HEK293 (cell line): Measurements from ENCODE around the gene RBCK1.
A peak's percentile ranks its signal among the peaks of the same experiment; 100 is the strongest.

Experiments
- ATF2 ChIP-seq: fragments of 450-650 bp; formaldehyde crosslinking; IDR thresholded peaks from 2 replicates; pipeline ENCODE4 v1.5.1; 2016; ENCODE audit warnings: missing biosample characterization, missing genetic modification characterization, low read depth
- GFI1B ChIP-seq: fragments of 450-650 bp; formaldehyde crosslinking; IDR thresholded peaks from 2 replicates; pipeline ENCODE4 v1.5.1; 2016; ENCODE audit warnings: missing biosample characterization, missing genetic modification characterization
- KLF16 ChIP-seq: fragments of 450-650 bp; formaldehyde crosslinking; IDR thresholded peaks from 2 replicates; pipeline ENCODE4 v1.5.1; 2017; ENCODE audit warnings: missing biosample characterization, missing genetic modification characterization
- KLF7 ChIP-seq: fragments of 450-650 bp; formaldehyde crosslinking; IDR thresholded peaks from 2 replicates; pipeline ENCODE4 v1.5.1; 2016; ENCODE audit warnings: missing biosample characterization, missing genetic modification characterization, borderline replicate concordance
- SCRT1 ChIP-seq: fragments of 450-650 bp; formaldehyde crosslinking; IDR thresholded peaks from 2 replicates; pipeline ENCODE4 v1.5.1; 2016; ENCODE audit warnings: missing biosample characterization, missing genetic modification characterization, borderline replicate concordance
- SCRT2 ChIP-seq: fragments of 450-650 bp; formaldehyde crosslinking; IDR thresholded peaks from 2 replicates; pipeline ENCODE4 v1.5.1; 2016; ENCODE audit warnings: missing biosample characterization, missing genetic modification characterization
- SP3 ChIP-seq: fragments of 450-650 bp; formaldehyde crosslinking; IDR thresholded peaks from 2 replicates; pipeline ENCODE4 v1.5.1; 2016; ENCODE audit warnings: missing biosample characterization, missing genetic modification characterization
- SP7 ChIP-seq: fragments of 450-650 bp; formaldehyde crosslinking; IDR thresholded peaks from 2 replicates; pipeline ENCODE4 v1.5.1; 2016; ENCODE audit warnings: missing biosample characterization, missing genetic modification characterization
- ZBTB10 ChIP-seq: fragments of 450-650 bp; formaldehyde crosslinking; IDR thresholded peaks from 2 replicates; pipeline ENCODE4 v1.5.1; 2016; ENCODE audit warnings: missing biosample characterization, missing genetic modification characterization
- ZBTB8A ChIP-seq: fragments of 450-650 bp; formaldehyde crosslinking; IDR thresholded peaks from 2 replicates; pipeline ENCODE4 v1.5.1; 2016; ENCODE audit warnings: missing biosample characterization, missing genetic modification characterization
- ZNF148 ChIP-seq: fragments of 450-650 bp; formaldehyde crosslinking; IDR thresholded peaks from 2 replicates; pipeline ENCODE4 v1.5.0; 2017; ENCODE audit warnings: missing biosample characterization, missing genetic modification characterization, borderline replicate concordance
- ZNF24 ChIP-seq: fragments of 450-650 bp; formaldehyde crosslinking; IDR thresholded peaks from 2 replicates; pipeline ENCODE4 v1.5.1; 2016; ENCODE audit warnings: missing biosample characterization, missing genetic modification characterization
- ZNF26 ChIP-seq: fragments of 450-650 bp; formaldehyde crosslinking; IDR thresholded peaks from 2 replicates; pipeline ENCODE4 v1.5.1; 2016; ENCODE audit warnings: missing biosample characterization, missing genetic modification characterization
- ZNF341 ChIP-seq: fragments of 450-650 bp; formaldehyde crosslinking; IDR thresholded peaks from 2 replicates; pipeline ENCODE4; 2016; ENCODE audit warnings: low read depth, missing biosample characterization, missing genetic modification characterization
- ZNF350 ChIP-seq: fragments of 450-650 bp; formaldehyde crosslinking; IDR thresholded peaks from 2 replicates; pipeline ENCODE4 v1.5.0; 2017; ENCODE audit warnings: missing biosample characterization, mild to moderate bottlenecking, missing genetic modification characterization
- ZNF473 ChIP-seq: fragments of 450-650 bp; formaldehyde crosslinking; IDR thresholded peaks from 2 replicates; pipeline ENCODE4 v1.5.1; 2017; ENCODE audit warnings: missing biosample characterization, missing genetic modification characterization
- ZNF488 ChIP-seq: fragments of 450-650 bp; formaldehyde crosslinking; IDR thresholded peaks from 2 replicates; pipeline ENCODE4 v1.5.1; 2016; ENCODE audit warnings: missing biosample characterization, missing genetic modification characterization
- ZNF548 ChIP-seq: fragments of 450-650 bp; formaldehyde crosslinking; IDR thresholded peaks from 2 replicates; pipeline ENCODE4 v1.5.1; 2016; ENCODE audit warnings: missing biosample characterization, missing genetic modification characterization
- ZNF549 ChIP-seq: fragments of 450-650 bp; IDR thresholded peaks from 2 replicates; pipeline ENCODE4 v1.5.1; 2018; ENCODE audit warnings: missing biosample characterization, missing genetic modification characterization, mild to moderate bottlenecking, inconsistent platforms, moderate library complexity
- ZNF571 ChIP-seq: fragments of 450-650 bp; formaldehyde crosslinking; IDR thresholded peaks from 2 replicates; pipeline ENCODE4 v1.5.0; 2017; ENCODE audit warnings: missing biosample characterization, missing genetic modification characterization
- ZNF600 ChIP-seq: fragments of 450-650 bp; formaldehyde crosslinking; IDR thresholded peaks from 2 replicates; pipeline ENCODE4 v1.5.1; 2016; ENCODE audit warnings: missing biosample characterization, missing genetic modification characterization
- ZNF623 ChIP-seq: fragments of 450-650 bp; formaldehyde crosslinking; IDR thresholded peaks from 2 replicates; pipeline ENCODE4 v1.5.1; 2016; ENCODE audit warnings: missing biosample characterization, missing genetic modification characterization
- ZNF707 ChIP-seq: fragments of 450-650 bp; formaldehyde crosslinking; IDR thresholded peaks from 2 replicates; pipeline ENCODE4 v1.5.1; 2016; ENCODE audit warnings: missing biosample characterization, missing genetic modification characterization
- ZNF785 ChIP-seq: fragments of 450-650 bp; formaldehyde crosslinking; IDR thresholded peaks from 2 replicates; pipeline ENCODE4 v1.5.1; 2016; ENCODE audit warnings: missing biosample characterization, missing genetic modification characterization
- ZNF830 ChIP-seq: fragments of 450-650 bp; IDR thresholded peaks from 2 replicates; pipeline ENCODE4 v1.5.0; 2018; ENCODE audit warnings: missing biosample characterization, missing genetic modification characterization, low read depth, mild to moderate bottlenecking, moderate library complexity
- ZSCAN16 ChIP-seq: fragments of 450-650 bp; formaldehyde crosslinking; IDR thresholded peaks from 2 replicates; pipeline ENCODE4 v1.5.1; 2016; ENCODE audit warnings: missing biosample characterization, missing genetic modification characterization
- ZSCAN30 ChIP-seq: fragments of 450-650 bp; IDR thresholded peaks from 2 replicates; pipeline ENCODE4 v1.5.1; 2018; ENCODE audit warnings: missing biosample characterization, mild to moderate bottlenecking, missing genetic modification characterization, moderate library complexity

Gene RBCK1

GRCh38 chr20:380763-381580, 27.1 kb upstream of the RBCK1 start (continued):
- TF ChIP-seq ZBTB10 (peak; percentile 39; the same call in 1 of the 2 replicates), ZSCAN16 (tag by site-specific recombination) (no peak), ZNF488 (tag by site-specific recombination) (peak; percentile 64; the same call in 1 of the 2 replicates), ZNF623 (tag by site-specific recombination) (peak; percentile 16; the same call in 1 of the 2 replicates), ZNF549 (tag by site-specific recombination) (no peak), ATF2 (tag by site-specific recombination) (peak; percentile 73; the same call in 1 of the 2 replicates), SP3 (tag by site-specific recombination) (peak; percentile 66; the same call in 1 of the 2 replicates), KLF16 (tag by site-specific recombination) (peak; percentile 91), ZNF600 (tag by site-specific recombination) (peak; percentile 55), GFI1B (tag by site-specific recombination) (no peak), ZSCAN30 (tag by site-specific recombination) (peak; percentile 69; the same call in 1 of the 2 replicates), ZNF350 (tag by site-specific recombination) (no peak), ZNF707 (tag by site-specific recombination) (no peak), ZNF571 (tag by site-specific recombination) (no peak), ZNF473 (tag by site-specific recombination) (no peak), ZNF148 (tag by site-specific recombination) (no peak), ZNF548 (tag by site-specific recombination) (no peak), ZNF26 (tag by site-specific recombination) (no peak), ZBTB8A (peak; percentile 70), SP7 (peak; percentile 86), ZNF341 (tag by site-specific recombination) (peak; percentile 73), SCRT1 (tag by site-specific recombination) (no peak), ZNF830 (tag by site-specific recombination) (no peak), ZNF24 (tag by site-specific recombination) (peak; percentile 58), KLF7 (tag by site-specific recombination) (peak; percentile 80; the same call in 1 of the 2 replicates), ZNF785 (peak; percentile 70; the same call in 1 of the 2 replicates), SCRT2 (tag by site-specific recombination) (no peak)
